KMS-11 (cell line): Measurements from ENCODE around the gene LUZP2.
"Not testable (repeated sequence)": the region's sequence is repeated elsewhere in the genome, so short reads cannot be mapped to it uniquely, and the experiment has no call there.

Source experiments
- H2AFZ ChIP-seq: fragments of 200-600 bp; sonication (generic); 2 replicates; pipeline ENCODE4 v1.6.1; 2016; ENCODE audit warnings: antibody characterized with exemption, mixed run types, low read depth
- H3K27ac ChIP-seq: fragments of 200-600 bp; sonication (generic); 2 replicates; pipeline ENCODE4 v1.6.1; 2016; ENCODE audit warnings: mild to moderate bottlenecking, mixed run types
- H3K27me3 ChIP-seq: fragments of 200-600 bp; sonication (generic); 2 replicates; pipeline ENCODE4 v1.6.1; 2017; ENCODE audit warnings: mild to moderate bottlenecking, low read depth, mixed run types, moderate library complexity; ENCODE audit not compliant: insufficient read depth
- H3K36me3 ChIP-seq: fragments of 200-600 bp; sonication (generic); 2 replicates; pipeline ENCODE4 v1.6.1; 2017; ENCODE audit warnings: mild to moderate bottlenecking, mixed run types; ENCODE audit not compliant: insufficient read depth
- H3K4me1 ChIP-seq: fragments of 200-600 bp; sonication (generic); 2 replicates; pipeline ENCODE4 v1.6.1; 2016; ENCODE audit warnings: mild to moderate bottlenecking, low read depth, mixed run types; ENCODE audit not compliant: poor library complexity, severe bottlenecking
- H3K4me2 ChIP-seq: fragments of 200-600 bp; sonication (generic); 2 replicates; pipeline ENCODE4 v1.7.0; 2016; ENCODE audit warnings: mild to moderate bottlenecking, mixed run types
- H3K4me3 ChIP-seq: fragments of 200-600 bp; sonication (generic); IDR thresholded peaks from 2 replicates; pipeline ENCODE4 v1.6.1; 2017; ENCODE audit warnings: low read depth, low read length, mixed read lengths; ENCODE audit not compliant: insufficient read depth
- H3K79me2 ChIP-seq: fragments of 200-600 bp; sonication (generic); 2 replicates; pipeline ENCODE4 v1.6.1; 2016; ENCODE audit warnings: low read depth, mixed run types; ENCODE audit not compliant: insufficient read depth
- H3K9ac ChIP-seq: fragments of 200-600 bp; sonication (generic); 2 replicates; pipeline ENCODE4 v1.6.1; 2016; ENCODE audit warnings: mild to moderate bottlenecking, mixed run types
- H4K20me1 ChIP-seq: fragments of 200-600 bp; sonication (generic); 2 replicates; pipeline ENCODE4 v1.6.1; 2016; ENCODE audit warnings: mild to moderate bottlenecking, mixed run types; ENCODE audit not compliant: insufficient read depth
- CTCF ChIP-seq: fragments of 200-600 bp; sonication (generic); conservative IDR thresholded peaks from 2 replicates; pipeline ENCODE4 v1.6.1; 2017; ENCODE audit warnings: low read depth, mild to moderate bottlenecking, antibody characterized with exemption, low read length, moderate library complexity, mixed read lengths

Gene LUZP2

GRCh38 chr11:24886880-24887619, 390.2 kb downstream of the LUZP2 start:
- no peak overlapping the region for H2AFZ ChIP-seq
- H3K27ac ChIP-seq, result no peak overlapping the region
- no peaks in the 10 kb centered on the region for H3K27me3 ChIP-seq
- H3K4me1 ChIP-seq, result no peaks in the 10 kb centered on the region
- TF ChIP-seq CTCF, result no peak
- H3K4me3 ChIP-seq, result no peak overlapping the region
- H4K20me1 ChIP-seq, result no peaks in the 10 kb centered on the region
- no peaks in the 10 kb centered on the region for H3K36me3 ChIP-seq
- H3K79me2 ChIP-seq, result no peaks in the 10 kb centered on the region
- no peak overlapping the region for H3K9ac ChIP-seq
- no peak overlapping the region for H3K4me2 ChIP-seq

GRCh38 chr11:24890426-24890825, 393.6 kb downstream of the LUZP2 start:
- H4K20me1 ChIP-seq, result no peaks in the 10 kb centered on the region
- H3K4me2 ChIP-seq, result no peak overlapping the region
- H3K4me3 ChIP-seq, result no peak overlapping the region
- H3K27me3 ChIP-seq, result no peaks in the 10 kb centered on the region
- no peaks in the 10 kb centered on the region for H3K4me1 ChIP-seq
- no peak overlapping the region for H3K9ac ChIP-seq
- H3K36me3 ChIP-seq, result no peaks in the 10 kb centered on the region
- no peak for TF ChIP-seq CTCF
- no peak overlapping the region for H3K27ac ChIP-seq
- H3K79me2 ChIP-seq, result no peaks in the 10 kb centered on the region
- no peak overlapping the region for H2AFZ ChIP-seq

- H2AFZ ChIP-seq, H3K4me1 ChIP-seq, H3K79me2 ChIP-seq, H3K9ac ChIP-seq, H3K36me3 ChIP-seq, H3K4me3 ChIP-seq, H3K27ac ChIP-seq, H4K20me1 ChIP-seq, H3K4me2 ChIP-seq, H3K27me3 ChIP-seq: not testable (repeated sequence)
Measured at GRCh38 chr11:24891845-24892492, 395.1 kb downstream of the LUZP2 start.

- Histone ChIP-seq H3K36me3 (no peaks in the 10 kb centered on the region), H4K20me1 (no peaks in the 10 kb centered on the region), H3K27me3 (no peaks in the 10 kb centered on the region), H3K4me2 (no peak overlapping the region), H3K4me1 (peaks cover 24% of the 10 kb centered on the region), H3K4me3 (no peak overlapping the region), H3K9ac (no peak overlapping the region), H2AFZ (no peak overlapping the region), H3K27ac (no peak overlapping the region), H3K79me2 (no peaks in the 10 kb centered on the region)
- no peak for TF ChIP-seq CTCF
Measured at GRCh38 chr11:24896118-24896835, 399.4 kb downstream of the LUZP2 start.

- no peaks in the 10 kb centered on the region for H3K79me2 ChIP-seq
- H2AFZ ChIP-seq, result peak overlapping the region; percentile 80
- peak overlapping the region; percentile 79 for H3K27ac ChIP-seq
- peaks cover 27% of the 10 kb centered on the region for H3K4me1 ChIP-seq
- H3K4me3 ChIP-seq, result no peak overlapping the region
- H3K4me2 ChIP-seq, result peak overlapping the region; percentile 67
- peak overlapping the region; percentile 49; the same call in 1 of the 2 replicates for H3K9ac ChIP-seq
- no peaks in the 10 kb centered on the region for H3K27me3 ChIP-seq
- H4K20me1 ChIP-seq, result no peaks in the 10 kb centered on the region
- H3K36me3 ChIP-seq, result no peaks in the 10 kb centered on the region
- no peak for TF ChIP-seq CTCF
Measured at GRCh38 chr11:24900514-24900913, 403.7 kb downstream of the LUZP2 start.
